ENCODE data around the gene SNAP23. TPM values are rescaled to one million over a fixed set of nuclear protein-coding genes. Genes with fewer than 3 reads are reported as not detected.
"Not testable (repeated sequence)": the region's sequence is repeated elsewhere in the genome, so short reads cannot be mapped to it uniquely, and the experiment has no call there.

SNAP23 gene
- total RNA-seq, 4 donors from 2014 or later, result 64.4 to 80.9 (median 66.8) TPM

- Histone ChIP-seq H3K4me1 (peaks cover 0 to 28% (median 6%) of the 10 kb centered on the region in 4 donors), H3K27ac (no peak overlapping the region), H3K4me3 (peak overlapping the region in 3 of 4 donors; percentile 94 to 99 (median 94)), H3K27me3 (no peaks in the 10 kb centered on the region), H3K9me3 (no peaks in the 10 kb centered on the region), H3K36me3 (peaks cover 0 to 7% (median 0%) of the 10 kb centered on the region in 3 donors)
- TF ChIP-seq CTCF (IDR thresholded peaks at IDR 0.05), result no peak
- no peak for TF ChIP-seq POLR2A (IDR thresholded peaks at IDR 0.05)
- DNase-seq, result no peak
Measured at GRCh38 chr15:42549741-42550392, 54.4 kb downstream of the SNAP23 start.

- TF ChIP-seq CTCF (IDR thresholded peaks at IDR 0.05), result no peak
- no peak for TF ChIP-seq POLR2A (IDR thresholded peaks at IDR 0.05)
- no peak overlapping the region for H3K27ac ChIP-seq
- peaks cover 0 to 8% (median 0%) of the 10 kb centered on the region in 4 donors for H3K4me1 ChIP-seq
- H3K27me3 ChIP-seq, result no peaks in the 10 kb centered on the region
- H3K36me3 ChIP-seq, result peaks cover 0 to 6% (median 0%) of the 10 kb centered on the region in 3 donors
- DNase-seq, result no peak
- H3K9me3 ChIP-seq, result no peaks in the 10 kb centered on the region
- no peak overlapping the region for H3K4me3 ChIP-seq
Measured at GRCh38 chr15:42553554-42553953, 58.1 kb downstream of the SNAP23 start.

- H3K4me3 ChIP-seq, H3K27ac ChIP-seq, DNase-seq: not testable (repeated sequence)
Measured at GRCh38 chr15:42556550-42557207, 61.2 kb downstream of the SNAP23 start.

GRCh38 chr15:42558739-42559138 is 63.3 kb downstream of the SNAP23 start:
- peaks cover 0 to 48% (median 0%) of the 10 kb centered on the region in 3 donors for H3K36me3 ChIP-seq
- TF ChIP-seq CTCF (IDR thresholded peaks at IDR 0.05) (no peak), POLR2A (IDR thresholded peaks at IDR 0.05) (no peak)
- no peak overlapping the region for H3K27ac ChIP-seq
- no peaks in the 10 kb centered on the region for H3K9me3 ChIP-seq
- no peak for DNase-seq
- no peaks in the 10 kb centered on the region for H3K4me1 ChIP-seq
- H3K27me3 ChIP-seq, result no peaks in the 10 kb centered on the region
- no peak overlapping the region for H3K4me3 ChIP-seq

More at GRCh38 chr15:42556550-42557207, 61.2 kb downstream of the SNAP23 start:
- not testable (repeated sequence) for H3K9me3 ChIP-seq, H3K4me1 ChIP-seq, H3K27me3 ChIP-seq
- H3K36me3 ChIP-seq, result peaks cover 0 to 31% (median 0%) of the 10 kb centered on the region in 3 donors

- peak within 1 kb of the TSS; percentile 71 to 83 (median 78) for H3K4me3 ChIP-seq
- H3K4me1 ChIP-seq, result peaks cover 0 to 24% (median 2%) of the 10 kb centered on the region in 4 donors
Measured at GRCh38 chr15:42575188-42576039, 80.0 kb downstream of the SNAP23 start, which contains the start of gene STARD9. Gene STARD9, plus strand, starts transcription at chr15:42575606. Its CDS starts 110 bp downstream, at chr15:42575716.

More at GRCh38 chr15:42575188-42576039, 80.0 kb downstream of the SNAP23 start, which contains the start of gene STARD9:
- TF ChIP-seq POLR2A (IDR thresholded peaks at IDR 0.05) (peak in 1 of 2 donors; percentile 51), CTCF (IDR thresholded peaks at IDR 0.05) (no peak)
- H3K9me3 ChIP-seq, result no peaks in the 10 kb centered on the region
- H3K27me3 ChIP-seq, result no peaks in the 10 kb centered on the region
- DNase-seq, result peak; percentile 95 to 99 (median 98)
- H3K27ac ChIP-seq, result peak within 1 kb of the TSS; percentile 73 to 89 (median 84)
- H3K36me3 ChIP-seq, result no peaks in the 10 kb centered on the region
